Muscle layer of colon (tissue), 2 donors: ENCODE results near the gene SLC7A14.

ENCODE experiments used
- H3K27ac ChIP-seq: one replicate; pipeline ENCODE4 v1.7.0; 2013; ENCODE audit warnings: low read depth, mild to moderate bottlenecking, low read length, moderate library complexity
- H3K27me3 ChIP-seq, 2 donors: one replicate each; pipeline ENCODE4 v1.7.0; 2013; ENCODE audit warnings: low read length in 2 of 2, mild to moderate bottlenecking in 2 of 2; ENCODE audit not compliant: insufficient read depth in 2 of 2, control insufficient read depth in 1 of 2
- H3K36me3 ChIP-seq: one replicate; pipeline ENCODE4 v1.7.0; 2013; ENCODE audit warnings: mild to moderate bottlenecking, low read length; ENCODE audit not compliant: insufficient read depth
- H3K4me1 ChIP-seq: one replicate; pipeline ENCODE4 v1.7.0; 2013; ENCODE audit warnings: mild to moderate bottlenecking, low read length; ENCODE audit not compliant: insufficient read depth
- H3K4me3 ChIP-seq, 2 donors: one replicate each; pipeline ENCODE4 v1.7.0; 2013; ENCODE audit warnings: low read length in 2 of 2, low read depth in 1 of 2, mild to moderate bottlenecking in 1 of 2, moderate library complexity in 1 of 2
- H3K9ac ChIP-seq: one replicate; pipeline ENCODE4 v1.7.0; 2013; ENCODE audit warnings: low read length
- H3K9me3 ChIP-seq: one replicate; pipeline ENCODE4 v1.7.0; 2013; ENCODE audit warnings: mild to moderate bottlenecking, low read length
- donor health status: abdominal sarcoma.
- donor health status: Adenocarcinoma of cecum.

Gene SLC7A14

GRCh38 chr3:170585937-170586310, at the start of gene SLC7A14:
TSS of gene SLC7A14 (minus strand) at chr3:170586075. CDS start at chr3:170526936, 59,139 bp downstream.
- H3K36me3 ChIP-seq: no peaks in the 10 kb centered on the region
- H3K4me1 ChIP-seq: no peaks in the 10 kb centered on the region
- peaks cover 11 to 28% of the 10 kb centered on the region in 2 donors for H3K27me3 ChIP-seq
- no peak within 1 kb of the TSS for H3K27ac ChIP-seq
- no peak within 1 kb of the TSS for H3K9ac ChIP-seq
- no peak within 1 kb of the TSS for H3K4me3 ChIP-seq
- H3K9me3 ChIP-seq: no peaks in the 10 kb centered on the region

GRCh38 chr3:170635385-170635735, 49.5 kb upstream of the SLC7A14 start:
- no peak overlapping the region for H3K4me3 ChIP-seq
- no peaks in the 10 kb centered on the region for H3K4me1 ChIP-seq
- H3K27me3 ChIP-seq: no peaks in the 10 kb centered on the region
- no peaks in the 10 kb centered on the region for H3K36me3 ChIP-seq
- no peak overlapping the region for H3K9ac ChIP-seq
- H3K9me3 ChIP-seq: no peaks in the 10 kb centered on the region
- no peak overlapping the region for H3K27ac ChIP-seq

DNA sequence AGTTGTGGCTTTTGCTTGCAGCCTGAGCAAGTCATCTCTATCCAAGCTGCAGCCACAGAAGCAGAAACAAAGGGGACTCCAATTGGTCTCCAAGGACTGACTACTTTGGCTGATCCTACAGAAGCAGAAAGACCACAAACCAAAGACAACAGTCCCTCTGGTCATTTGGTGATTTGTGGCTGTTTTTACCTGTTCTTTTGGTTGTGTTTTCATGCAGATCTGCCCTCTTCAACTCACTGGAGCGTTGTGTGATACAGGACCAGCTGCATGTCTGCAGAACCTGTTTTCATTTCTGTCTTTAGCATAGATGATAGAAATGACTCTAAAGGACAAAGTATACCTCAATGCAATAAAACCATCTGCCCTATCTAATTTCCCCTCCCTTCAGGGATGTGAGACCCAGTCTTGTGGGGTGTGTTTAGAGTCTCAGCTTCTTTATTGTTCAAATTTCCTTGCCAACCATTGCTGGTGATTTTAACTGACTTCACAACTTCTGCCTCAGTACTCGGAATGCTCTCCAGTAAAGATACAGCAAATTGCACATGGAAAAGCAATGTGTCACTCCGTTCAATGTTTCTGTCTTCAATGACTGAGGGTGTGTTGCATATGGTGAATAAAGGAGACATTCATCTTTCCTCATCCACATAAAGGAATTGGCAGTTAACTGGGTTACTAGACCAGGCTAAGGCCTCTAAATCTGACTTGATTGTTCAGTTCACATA, 48.9 kb upstream of the SLC7A14 start:
- Histone ChIP-seq H3K9me3 (no peaks in the 10 kb centered on the region), H3K27me3 (no peaks in the 10 kb centered on the region), H3K27ac (no peak overlapping the region), H3K4me3 (no peak overlapping the region), H3K9ac (no peak overlapping the region), H3K36me3 (no peaks in the 10 kb centered on the region), H3K4me1 (no peaks in the 10 kb centered on the region)

DNA sequence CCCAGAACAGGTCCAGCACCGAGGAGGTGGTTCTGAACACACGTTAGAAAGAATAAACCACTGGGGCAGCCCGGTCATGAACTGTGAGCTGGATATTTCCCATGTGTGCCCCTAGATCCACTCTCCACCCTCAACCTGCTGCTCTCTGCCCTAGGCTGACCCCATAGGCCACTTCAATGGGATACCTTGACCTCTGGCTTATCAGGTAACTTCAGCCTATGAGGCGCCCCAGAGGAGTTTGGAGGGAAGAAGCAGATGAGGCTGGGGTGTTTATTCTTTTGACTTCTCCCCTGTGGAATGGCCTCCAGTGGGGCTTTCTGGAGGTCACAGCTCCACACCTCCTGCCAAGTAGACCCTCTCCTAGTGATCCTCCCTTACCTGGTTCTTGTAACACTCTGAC, 47.7 kb upstream of the SLC7A14 start:
- Histone ChIP-seq H3K9ac (no peak overlapping the region), H3K27me3 (no peaks in the 10 kb centered on the region), H3K9me3 (no peaks in the 10 kb centered on the region), H3K36me3 (no peaks in the 10 kb centered on the region), H3K4me3 (no peak overlapping the region), H3K4me1 (no peaks in the 10 kb centered on the region), H3K27ac (no peak overlapping the region)

- no peaks in the 10 kb centered on the region for H3K4me1 ChIP-seq
- no peak overlapping the region for H3K9ac ChIP-seq
- H3K4me3 ChIP-seq: no peak overlapping the region
- H3K27ac ChIP-seq: no peak overlapping the region
- no peaks in the 10 kb centered on the region for H3K9me3 ChIP-seq
- H3K36me3 ChIP-seq: no peaks in the 10 kb centered on the region
- H3K27me3 ChIP-seq: no peaks in the 10 kb centered on the region
Observed at GRCh38 chr3:170632780-170633179, 46.9 kb upstream of the SLC7A14 start.

GRCh38 chr3:170631755-170632488, 46.0 kb upstream of the SLC7A14 start:
- Histone ChIP-seq H3K4me3 (no peak overlapping the region), H3K4me1 (no peaks in the 10 kb centered on the region), H3K27ac (no peak overlapping the region), H3K9ac (no peak overlapping the region), H3K36me3 (no peaks in the 10 kb centered on the region), H3K9me3 (no peaks in the 10 kb centered on the region), H3K27me3 (no peaks in the 10 kb centered on the region)

DNA sequence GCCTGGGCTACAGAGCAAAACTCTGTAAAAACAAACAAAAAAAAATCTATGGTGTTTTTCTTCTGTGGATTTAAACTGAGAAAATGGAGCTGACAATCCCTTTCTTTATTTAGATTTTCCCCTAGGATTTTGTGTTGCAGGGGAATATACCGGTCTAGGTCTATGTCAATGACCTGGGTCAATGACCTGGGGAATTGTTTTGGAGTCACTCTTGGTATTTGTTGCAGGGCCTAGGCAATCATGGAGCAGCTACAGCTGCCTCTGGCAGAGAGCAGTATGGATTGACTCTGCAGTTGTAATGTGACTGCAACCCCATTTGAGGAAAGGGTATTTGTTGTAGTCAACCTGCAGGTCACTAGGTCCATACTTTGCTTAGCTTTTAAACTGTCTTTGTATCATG, 37.6 kb upstream of the SLC7A14 start:
- H3K27ac ChIP-seq: no peak overlapping the region
- no peaks in the 10 kb centered on the region for H3K9me3 ChIP-seq
- no peak overlapping the region for H3K4me3 ChIP-seq
- H3K4me1 ChIP-seq: peaks cover 9% of the 10 kb centered on the region
- H3K36me3 ChIP-seq: no peaks in the 10 kb centered on the region
- H3K27me3 ChIP-seq: no peaks in the 10 kb centered on the region
- no peak overlapping the region for H3K9ac ChIP-seq

GRCh38 chr3:170622369-170623159, 36.7 kb upstream of the SLC7A14 start:
- no peak overlapping the region for H3K9ac ChIP-seq
- H3K36me3 ChIP-seq: no peaks in the 10 kb centered on the region
- H3K27ac ChIP-seq: no peak overlapping the region
- H3K4me3 ChIP-seq: no peak overlapping the region
- no peaks in the 10 kb centered on the region for H3K27me3 ChIP-seq
- no peaks in the 10 kb centered on the region for H3K9me3 ChIP-seq
- peaks cover 9% of the 10 kb centered on the region for H3K4me1 ChIP-seq

GRCh38 chr3:170621256-170621655, 35.4 kb upstream of the SLC7A14 start:
- H3K4me1 ChIP-seq: peaks cover 9% of the 10 kb centered on the region

GRCh38 chr3:170614214-170614966, 28.5 kb upstream of the SLC7A14 start:
- no peaks in the 10 kb centered on the region for H3K27me3 ChIP-seq
- peaks cover 7% of the 10 kb centered on the region for H3K4me1 ChIP-seq
- H3K36me3 ChIP-seq: no peaks in the 10 kb centered on the region
- no peaks in the 10 kb centered on the region for H3K9me3 ChIP-seq
- no peak overlapping the region for H3K4me3 ChIP-seq
- no peak overlapping the region for H3K9ac ChIP-seq
- H3K27ac ChIP-seq: no peak overlapping the region

More at GRCh38 chr3:170621256-170621655, 35.4 kb upstream of the SLC7A14 start:
- Histone ChIP-seq H3K4me3 (no peak overlapping the region), H3K9ac (no peak overlapping the region), H3K27me3 (no peaks in the 10 kb centered on the region), H3K36me3 (no peaks in the 10 kb centered on the region), H3K27ac (no peak overlapping the region), H3K9me3 (no peaks in the 10 kb centered on the region)

- no peaks in the 10 kb centered on the region for H3K27me3 ChIP-seq
- H3K4me1 ChIP-seq: peaks cover 7% of the 10 kb centered on the region
- no peak overlapping the region for H3K27ac ChIP-seq
- H3K9ac ChIP-seq: no peak overlapping the region
- no peak overlapping the region for H3K4me3 ChIP-seq
- no peaks in the 10 kb centered on the region for H3K9me3 ChIP-seq
- no peaks in the 10 kb centered on the region for H3K36me3 ChIP-seq
Observed at GRCh38 chr3:170611751-170612150, 25.9 kb upstream of the SLC7A14 start.
